LNCaP clone FGC (cell line): ENCODE results near the gene LMNA.
"Not testable (repeated sequence)": the region's sequence is repeated elsewhere in the genome, so short reads cannot be mapped to it uniquely, and the experiment has no call there.

ENCODE experiments used
- DNase-seq: peaks from one replicate; pipeline ENCODE4 v3.0.0-alpha.2; 2011; ENCODE audit warnings: low read depth
- H3K4me3 ChIP-seq: 2 replicates; pipeline ENCODE4 v1.5.1; 2011; ENCODE audit warnings: mild to moderate bottlenecking, low read depth, low read length, control low read depth
- TF ChIP-seq, protein P1 (sequence below): IDR thresholded peaks from 2 replicates; pipeline ENCODE4 v1.5.1; 2012; ENCODE audit warnings: mild to moderate bottlenecking; ENCODE audit not compliant: control insufficient read depth, insufficient read depth; ENCODE audit errors: extremely low read depth

The LMNA gene

DNA sequence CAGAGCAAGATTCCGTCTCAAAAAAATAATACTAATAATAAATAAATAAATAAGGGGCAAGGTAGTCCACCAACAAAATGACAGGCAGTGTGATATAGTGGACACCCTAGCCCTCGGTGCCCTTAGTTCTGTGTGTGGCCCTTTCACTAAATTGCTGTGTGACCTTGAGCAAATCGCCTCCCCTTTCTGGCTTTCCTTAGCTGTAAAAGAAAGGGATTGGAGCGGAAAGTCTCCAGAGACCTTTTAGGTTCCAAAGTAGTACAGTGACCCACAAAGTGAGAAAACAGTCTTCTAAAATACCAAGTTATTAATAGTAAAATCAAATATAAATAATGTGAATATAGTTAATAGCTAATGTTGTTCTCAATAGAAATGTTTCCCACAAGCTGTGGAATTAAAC is 7.6 kb downstream of the LMNA start:
- DNase-seq = no peak
- no peak overlapping the region for H3K4me3 ChIP-seq
- TF ChIP-seq, protein P1, sequence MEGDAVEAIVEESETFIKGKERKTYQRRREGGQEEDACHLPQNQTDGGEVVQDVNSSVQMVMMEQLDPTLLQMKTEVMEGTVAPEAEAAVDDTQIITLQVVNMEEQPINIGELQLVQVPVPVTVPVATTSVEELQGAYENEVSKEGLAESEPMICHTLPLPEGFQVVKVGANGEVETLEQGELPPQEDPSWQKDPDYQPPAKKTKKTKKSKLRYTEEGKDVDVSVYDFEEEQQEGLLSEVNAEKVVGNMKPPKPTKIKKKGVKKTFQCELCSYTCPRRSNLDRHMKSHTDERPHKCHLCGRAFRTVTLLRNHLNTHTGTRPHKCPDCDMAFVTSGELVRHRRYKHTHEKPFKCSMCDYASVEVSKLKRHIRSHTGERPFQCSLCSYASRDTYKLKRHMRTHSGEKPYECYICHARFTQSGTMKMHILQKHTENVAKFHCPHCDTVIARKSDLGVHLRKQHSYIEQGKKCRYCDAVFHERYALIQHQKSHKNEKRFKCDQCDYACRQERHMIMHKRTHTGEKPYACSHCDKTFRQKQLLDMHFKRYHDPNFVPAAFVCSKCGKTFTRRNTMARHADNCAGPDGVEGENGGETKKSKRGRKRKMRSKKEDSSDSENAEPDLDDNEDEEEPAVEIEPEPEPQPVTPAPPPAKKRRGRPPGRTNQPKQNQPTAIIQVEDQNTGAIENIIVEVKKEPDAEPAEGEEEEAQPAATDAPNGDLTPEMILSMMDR = no peak

DNA sequence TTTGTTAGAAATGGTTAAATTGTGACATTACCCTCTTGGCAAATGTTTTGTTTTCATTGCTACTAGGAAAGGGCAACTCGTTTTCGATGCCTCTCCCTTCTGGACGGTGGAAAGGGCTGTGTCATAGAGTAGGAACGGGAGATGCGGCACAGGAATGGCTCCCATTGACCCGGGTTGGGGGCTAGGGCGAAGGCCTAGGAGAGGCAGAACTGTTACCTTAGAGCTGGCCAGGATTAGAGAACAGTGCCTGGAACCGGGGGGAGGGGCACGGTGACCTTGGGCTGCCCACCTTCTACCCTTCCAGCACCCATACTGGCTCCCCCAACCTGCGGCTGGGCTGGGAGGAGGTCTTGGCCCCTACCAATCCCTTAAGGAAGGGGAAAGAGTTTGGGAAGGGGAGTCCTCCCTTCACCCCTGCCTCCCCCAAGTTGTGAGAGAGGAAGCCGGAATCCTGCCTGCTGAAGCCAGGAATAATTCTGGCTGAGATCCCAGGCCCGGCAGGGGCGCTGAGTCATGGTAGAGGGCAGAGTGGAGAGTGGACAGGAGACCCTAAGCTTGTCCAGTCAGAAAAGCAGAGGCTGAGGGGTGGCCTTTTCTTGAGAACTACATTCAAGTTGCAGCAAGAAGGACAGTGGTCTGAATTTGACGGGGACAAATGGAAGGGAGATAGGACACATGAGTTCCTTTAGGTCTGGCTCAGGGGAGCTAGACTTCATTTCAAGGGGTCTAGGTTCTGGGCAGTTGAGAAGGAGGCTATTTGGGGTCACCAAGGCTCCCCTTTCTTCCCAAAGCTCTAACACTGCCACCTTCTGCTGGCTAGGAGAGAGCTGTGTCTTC is 8.2 kb downstream of the LMNA start:
- H3K4me3 ChIP-seq = no peak overlapping the region
- TF ChIP-seq, protein P1 = no peak
- peak; percentile 55 for DNase-seq

DNA sequence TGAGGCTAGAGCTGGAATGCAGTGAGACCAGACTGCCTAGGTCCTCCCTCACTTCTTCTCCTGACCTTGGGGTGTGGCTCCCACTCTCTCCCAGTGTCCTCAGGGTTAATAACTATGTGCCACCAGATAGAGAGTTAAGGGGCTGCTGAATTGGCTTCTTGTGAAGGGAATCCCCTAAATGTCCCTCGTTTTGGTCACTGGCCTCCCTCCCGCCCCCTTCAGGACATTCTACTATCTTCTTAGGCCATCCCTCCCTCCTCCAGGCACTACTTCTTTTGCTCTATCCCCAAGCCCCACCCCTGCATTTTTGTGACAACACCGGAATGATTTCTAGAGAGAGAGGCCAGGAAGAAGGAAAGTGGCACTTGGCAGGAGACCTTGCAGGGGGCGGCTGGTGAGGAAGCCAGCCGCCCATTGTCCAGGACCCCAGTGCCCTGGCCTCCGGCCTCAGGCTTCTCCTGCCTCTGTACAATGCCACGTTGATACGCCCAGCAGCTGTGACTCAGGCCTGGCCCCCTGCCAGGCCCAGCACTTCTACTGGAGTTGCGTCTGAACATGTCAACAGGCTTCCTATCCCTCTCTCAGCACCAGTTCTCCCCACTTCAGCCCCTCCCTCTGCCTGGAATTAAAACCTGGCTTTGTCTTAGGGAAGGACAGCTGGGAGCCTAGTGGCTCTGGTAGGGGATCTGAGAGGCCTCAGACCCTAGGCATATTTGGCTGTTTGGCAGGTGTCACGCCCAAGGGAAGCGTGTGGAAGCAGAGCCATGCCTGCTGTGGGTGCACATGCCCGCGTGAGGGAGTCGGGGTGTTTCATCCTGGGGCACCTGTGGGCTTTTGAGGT is 9.1 kb downstream of the LMNA start:
- TF ChIP-seq, protein P1 = no peak
- DNase-seq = peak; percentile 84
- H3K4me3 ChIP-seq = no peak overlapping the region

DNA sequence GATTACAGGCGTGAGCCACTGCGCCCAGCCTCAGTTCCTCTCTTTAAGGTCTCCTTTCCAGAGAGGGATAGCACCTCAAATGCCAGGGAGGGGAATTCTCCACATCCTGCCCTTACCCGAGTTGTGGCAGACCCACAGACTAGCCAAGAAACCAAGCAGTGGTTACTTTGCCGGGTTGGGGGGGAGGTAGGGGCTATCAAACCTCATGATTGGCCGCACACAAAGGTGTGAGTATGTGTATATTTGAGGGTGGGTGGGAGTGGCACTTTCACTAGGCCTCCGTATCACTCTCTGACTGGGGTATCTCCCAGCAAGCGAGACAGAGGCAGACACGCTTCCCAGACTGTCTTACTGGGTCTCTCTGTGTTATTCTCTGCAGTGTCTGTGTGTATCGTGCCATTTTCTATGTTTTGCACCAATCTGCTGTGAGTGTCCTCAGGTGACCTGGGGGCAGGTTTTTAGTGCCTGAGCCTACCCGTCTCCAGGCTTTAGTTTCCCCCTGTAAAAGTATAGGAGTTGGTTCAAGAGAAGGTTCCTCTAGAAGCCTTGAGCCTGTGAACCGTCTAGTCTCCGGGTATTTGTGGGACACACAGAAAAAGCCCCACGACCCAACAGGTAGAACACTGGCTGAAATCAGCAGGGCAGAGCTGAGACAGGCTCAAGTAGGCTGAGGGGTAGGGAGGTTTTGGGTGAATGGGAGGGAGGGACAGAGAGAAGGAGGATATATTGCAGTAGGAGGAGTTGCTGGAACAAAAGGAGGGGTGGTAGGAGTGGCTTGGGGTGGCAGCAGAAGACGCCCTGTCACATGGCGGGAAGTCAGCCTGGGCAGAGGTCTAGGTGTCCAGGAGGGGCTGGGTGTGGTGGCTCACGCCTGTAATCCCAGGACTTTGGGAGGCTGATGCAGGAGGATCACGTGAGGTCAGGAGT is 10.3 kb downstream of the LMNA start:
- H3K4me3 ChIP-seq = no peak overlapping the region
- DNase-seq = no peak
- TF ChIP-seq, protein P1 = no peak

DNA sequence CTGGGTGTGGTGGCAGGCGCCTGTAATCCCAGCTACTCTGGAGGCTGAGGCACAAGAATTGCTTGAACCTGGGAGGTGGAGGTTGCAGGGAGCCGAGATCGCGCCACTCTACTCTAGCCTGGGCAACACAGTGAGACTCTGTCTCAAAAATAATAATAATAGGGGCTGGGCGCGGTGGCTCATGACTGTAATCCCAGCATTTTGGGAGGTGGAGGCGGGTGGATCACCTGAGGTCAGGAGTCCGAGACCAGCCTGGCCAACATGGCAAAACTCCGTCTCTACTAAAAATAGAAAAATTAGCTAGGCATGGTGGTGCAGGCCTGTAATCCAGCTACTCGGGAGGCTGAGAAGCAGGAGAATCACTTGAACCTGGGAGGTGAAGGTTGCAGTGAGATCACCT is 11.0 kb downstream of the LMNA start:
- not testable (repeated sequence) for DNase-seq, H3K4me3 ChIP-seq

DNA sequence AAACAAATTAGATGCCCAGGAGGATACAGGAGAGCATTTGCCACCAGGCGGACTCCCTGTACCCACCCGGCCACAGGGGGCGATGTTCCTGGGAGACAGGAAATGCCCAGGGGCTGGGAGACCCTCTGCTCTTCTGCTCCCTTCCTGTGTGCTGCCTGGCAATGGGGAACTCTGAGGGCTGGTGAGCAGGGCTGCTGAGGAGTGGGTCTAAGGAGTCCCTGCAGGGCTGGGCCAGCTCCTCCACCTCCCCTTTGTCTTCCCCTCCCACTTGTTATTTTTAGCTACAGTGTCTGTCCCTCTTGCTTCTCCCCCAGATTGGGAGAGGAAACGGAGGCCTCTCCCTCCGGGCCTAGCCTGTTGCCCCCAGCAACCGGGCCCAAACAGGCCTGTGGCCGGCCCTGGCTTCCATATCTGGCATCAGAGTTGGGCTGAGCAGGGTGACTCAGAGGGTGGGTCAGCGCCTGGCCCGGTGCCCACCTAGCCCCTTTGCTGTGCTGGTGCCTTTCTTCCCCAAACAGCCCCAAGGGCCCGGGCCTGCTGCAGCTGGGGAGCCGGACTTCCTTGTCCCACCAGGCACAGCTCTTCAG is 11.6 kb downstream of the LMNA start:
- DNase-seq = no peak
- no peak overlapping the region for H3K4me3 ChIP-seq
- TF ChIP-seq, protein P1 = peak; percentile 17; the same call in 1 of the 2 replicates
